OCI-M1 (cell line): ENCODE measurements around the gene DLL1.

Source experiments
- DNase-seq: peaks from one replicate; lab custom pipeline; 2025; lab: John Stamatoyannopoulos, UW

Gene DLL1

DNA sequence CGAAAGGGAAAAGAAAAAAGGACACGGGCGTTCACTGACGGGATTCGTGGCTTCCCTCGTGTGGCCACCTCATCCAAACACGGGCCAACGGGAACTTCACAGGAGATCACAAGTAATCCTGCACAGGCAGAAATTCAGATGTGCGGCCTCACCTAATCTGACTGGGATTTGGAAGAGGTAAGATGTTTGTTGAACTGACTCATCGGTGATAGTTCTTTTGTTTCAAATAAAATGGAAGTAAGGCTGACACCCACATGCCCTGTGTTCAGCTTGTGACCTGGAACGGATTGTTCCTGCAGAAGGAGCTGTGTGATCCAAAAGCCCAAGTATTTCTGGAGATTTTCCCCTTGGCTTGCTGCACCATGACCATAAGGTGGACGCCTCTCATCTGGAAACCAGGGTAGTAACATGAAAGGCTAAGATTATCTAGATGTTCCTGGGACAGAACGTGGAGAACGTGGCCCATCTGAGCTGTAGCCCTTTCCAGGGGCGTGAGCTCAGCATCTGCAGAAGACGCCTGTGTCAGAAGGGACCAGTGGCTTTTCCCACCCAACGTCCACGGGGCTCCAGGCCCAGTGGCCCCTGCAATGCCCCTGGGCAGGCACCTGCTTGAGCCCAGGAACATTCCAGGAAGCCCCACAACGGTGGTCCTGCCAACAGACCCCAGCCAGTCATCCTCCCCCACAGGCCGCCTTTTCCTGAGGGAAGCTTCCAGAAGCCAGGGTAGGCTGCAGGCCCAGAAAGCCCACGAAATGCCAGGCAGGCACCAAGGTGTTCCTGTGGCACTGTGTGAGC lies 39.7 kb downstream of the DLL1 start:
- no peak for DNase-seq

DNA sequence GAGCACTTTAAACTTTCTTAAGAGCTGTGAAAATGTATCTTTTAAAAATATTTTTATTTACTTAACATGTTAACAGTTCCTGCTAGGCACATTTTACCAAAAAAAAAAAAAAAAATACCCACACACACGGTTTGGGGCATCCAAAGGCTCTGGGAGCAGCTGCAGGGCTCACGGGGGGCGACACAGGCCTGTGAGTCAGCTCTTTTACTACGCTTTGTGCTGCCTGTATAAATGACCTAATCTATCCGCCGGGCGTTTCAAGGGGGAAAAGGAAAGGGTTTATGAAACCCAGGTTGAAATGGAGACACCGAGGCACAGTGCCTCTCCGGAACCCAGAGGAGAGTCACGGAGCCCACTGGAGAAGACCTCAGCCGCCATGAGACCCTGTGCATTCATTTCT lies 40.4 kb downstream of the DLL1 start:
- no peak for DNase-seq

DNA sequence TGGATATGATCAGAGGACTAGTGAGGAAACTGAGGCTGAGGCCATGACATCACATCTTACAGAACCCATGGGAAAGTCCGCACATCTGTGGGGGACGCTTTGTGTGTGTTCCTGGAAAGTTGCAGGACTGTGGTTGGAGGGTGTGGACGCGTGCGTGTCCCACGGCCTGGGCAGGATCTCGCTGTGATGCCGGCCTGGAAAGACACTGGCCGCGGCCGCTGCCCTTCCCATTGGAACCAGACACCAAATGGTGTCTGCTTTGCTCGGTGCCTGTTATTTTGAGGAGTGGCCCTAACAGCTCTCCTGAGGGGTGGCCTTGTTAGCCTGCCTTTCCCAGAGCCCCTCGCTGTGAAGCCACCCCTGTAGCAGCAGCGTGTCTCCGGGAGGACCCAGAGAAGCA lies 41.1 kb downstream of the DLL1 start:
- no peak for DNase-seq

DNA sequence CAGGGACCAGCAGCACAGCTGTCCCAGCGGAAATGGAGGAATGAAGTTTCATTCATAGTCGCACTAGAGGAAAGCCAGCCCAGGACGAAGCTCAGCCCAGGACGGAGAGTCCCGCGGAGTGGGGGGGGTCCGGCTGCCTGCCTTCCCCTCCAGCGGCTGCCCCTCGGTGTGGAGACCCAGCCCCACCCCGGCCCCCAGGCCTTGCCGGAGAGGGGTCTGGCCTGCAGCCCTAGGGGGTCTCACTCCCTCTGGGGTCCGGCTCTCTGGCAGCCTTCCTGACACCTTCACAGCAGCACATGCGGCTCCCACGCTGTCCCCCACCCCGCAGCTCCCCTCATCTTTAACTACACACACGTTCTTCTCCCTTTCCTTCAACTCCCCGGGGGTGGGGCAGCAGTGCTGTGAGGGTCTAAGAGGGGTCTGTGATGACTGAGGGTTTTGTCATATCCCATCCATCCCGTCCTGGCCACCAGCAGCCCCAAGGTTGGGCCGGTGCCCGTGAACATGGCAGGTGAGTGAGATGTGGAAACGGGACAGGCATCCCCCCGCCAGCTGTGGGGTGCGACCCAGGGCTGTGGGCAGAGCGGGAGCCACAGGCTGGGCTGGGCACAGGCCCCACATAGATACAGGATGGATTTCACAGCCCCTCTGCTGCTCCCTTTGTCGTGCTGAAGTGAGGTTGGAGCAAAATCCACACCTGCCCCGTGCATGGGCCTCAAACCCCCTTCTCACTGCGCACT lies 41.8 kb downstream of the DLL1 start:
- no peak for DNase-seq

DNA sequence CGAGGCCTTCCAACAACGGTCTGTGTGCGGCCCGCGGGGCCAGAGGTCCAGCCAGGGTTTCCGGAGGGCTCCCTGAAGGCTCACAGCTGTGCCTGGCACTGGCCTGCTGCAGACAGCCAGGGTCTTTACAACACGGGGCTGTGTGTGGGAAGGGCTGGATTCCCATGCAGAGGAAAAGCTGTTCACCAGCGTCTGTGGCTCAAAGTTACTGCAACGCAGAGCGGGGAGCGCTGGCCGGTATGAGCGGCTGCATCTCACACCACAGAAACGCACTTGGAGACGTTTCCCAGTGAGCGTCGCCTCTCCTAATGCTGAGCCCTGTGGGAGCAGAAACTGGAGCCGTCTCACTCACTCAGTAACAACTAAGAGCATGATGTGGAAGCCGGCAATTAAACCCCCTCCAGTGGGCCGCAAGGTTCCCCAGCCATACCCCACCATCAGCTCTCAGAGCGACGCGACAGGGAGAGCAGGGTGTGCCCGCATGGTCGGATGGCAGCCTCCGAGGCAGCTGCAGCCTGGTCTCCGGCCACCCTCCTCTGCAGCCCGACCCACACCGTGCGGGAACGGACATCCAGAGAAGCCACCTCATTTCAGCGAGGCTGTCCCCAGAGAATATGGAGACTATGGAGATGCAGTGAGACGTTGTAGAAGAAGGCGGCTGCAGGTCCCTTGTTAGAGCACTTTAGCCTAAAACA lies 42.6 kb downstream of the DLL1 start:
- no peak for DNase-seq

DNA sequence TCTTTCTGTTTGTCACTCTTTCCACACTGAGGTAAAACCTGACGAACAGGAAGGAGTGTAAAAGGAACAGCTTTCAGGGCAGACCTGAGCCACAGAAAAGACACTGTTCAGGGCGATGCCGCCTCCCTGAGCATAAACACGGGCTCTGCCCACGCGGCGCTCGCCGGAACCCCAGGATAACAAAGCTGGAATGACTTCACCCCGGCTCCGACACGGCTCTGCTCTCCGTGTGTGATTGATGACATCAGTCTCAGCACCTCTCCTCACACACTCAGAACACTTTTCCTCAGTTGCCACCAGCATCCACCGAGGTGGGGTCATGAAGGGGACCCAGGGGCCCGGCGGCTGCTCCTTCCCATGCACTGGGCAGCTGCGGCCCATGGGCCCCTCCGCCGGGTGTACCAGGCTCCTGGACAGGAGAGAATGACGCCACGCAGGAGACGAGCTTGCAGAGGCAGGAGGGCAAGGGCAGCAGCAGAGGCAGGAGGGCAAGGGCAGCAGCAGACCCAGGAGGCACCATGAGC lies 43.6 kb downstream of the DLL1 start:
- no peak for DNase-seq

DNA sequence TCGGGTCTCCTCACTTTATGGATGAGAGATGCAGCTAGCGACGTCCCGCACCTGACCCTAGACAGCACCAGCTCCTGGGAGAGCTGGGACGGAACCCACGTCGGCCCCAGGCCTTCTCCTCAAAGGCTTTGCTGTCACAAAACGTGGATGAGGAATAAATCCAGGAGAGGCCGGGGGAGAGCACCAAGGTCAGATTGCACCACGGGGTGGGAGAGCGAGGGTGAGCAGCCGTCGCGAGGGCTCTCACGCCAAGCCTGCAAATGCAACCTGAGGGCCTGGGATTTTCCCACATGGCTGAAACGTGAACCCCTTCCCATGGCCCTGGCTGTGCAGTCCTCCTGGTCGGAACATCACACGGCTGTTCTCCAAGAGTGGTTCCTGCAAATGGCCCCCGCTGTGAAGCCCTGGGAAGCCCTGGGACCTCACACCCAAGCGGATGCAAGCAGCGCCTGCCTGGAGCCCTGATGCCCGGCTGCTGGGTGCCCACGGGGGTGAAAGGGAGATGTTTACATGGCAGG lies 45.3 kb downstream of the DLL1 start:
- no peak for DNase-seq

DNA sequence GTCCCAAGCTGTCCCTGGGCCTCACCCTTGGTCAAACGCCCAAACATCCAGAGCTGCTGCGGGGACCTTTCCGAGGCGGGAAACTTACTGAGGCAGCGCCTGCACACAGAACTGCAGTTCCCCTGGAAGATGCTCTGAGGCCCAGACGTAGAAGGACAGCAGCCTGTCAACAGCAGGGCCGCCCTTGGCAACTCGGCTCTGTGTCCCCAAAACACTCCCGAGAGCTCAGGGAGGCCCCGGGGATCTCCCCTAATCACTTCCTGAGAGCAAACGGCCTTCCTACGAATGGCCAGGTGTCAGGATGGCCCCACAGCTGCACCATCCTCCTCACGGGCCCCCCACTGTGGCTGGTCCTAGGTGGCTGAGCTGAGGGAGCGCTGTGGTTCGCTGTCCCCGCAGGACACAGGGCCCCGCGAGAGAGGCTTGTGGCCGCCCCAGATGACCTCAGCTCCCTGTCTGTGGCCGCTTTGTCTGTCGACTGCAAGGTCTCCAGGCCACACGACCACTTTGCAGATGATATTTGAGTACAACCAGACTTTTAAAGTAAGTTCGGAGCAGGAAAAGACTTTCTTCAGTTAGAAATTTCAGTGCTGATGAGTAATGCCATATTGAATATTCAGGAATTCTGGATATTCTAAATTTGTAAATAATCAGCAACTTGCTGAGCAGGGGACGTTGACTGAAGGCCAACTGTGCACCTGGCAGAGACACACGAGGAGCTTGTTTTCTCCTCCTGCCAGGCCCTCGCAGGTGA lies 46.0 kb downstream of the DLL1 start:
- no peak for DNase-seq

DNA sequence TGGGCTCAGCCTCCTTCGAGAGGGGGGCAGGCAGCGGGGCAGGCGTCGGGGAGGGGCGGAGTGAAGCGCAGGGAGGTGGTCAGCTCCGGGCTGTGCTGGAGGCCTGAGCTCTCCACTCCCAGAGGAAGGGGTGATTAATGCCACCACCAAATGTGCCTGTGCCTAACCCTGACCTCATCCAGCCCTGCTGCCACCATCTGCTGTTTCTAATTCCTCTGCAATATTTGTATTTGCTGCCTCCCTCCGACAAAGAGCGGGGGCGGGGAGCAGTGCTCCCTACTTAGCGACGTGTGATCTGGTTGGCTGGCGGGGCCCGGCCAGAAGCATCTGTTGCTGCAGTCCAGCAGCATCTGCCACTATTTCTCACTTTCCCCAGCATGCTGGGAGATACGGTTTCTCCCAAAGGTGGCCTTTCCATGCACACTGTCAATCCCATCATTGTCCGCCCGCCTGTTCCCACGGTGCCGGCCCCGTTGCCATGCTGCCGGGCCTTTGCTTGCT lies 47.0 kb downstream of the DLL1 start:
- DNase-seq = no peak

DNA sequence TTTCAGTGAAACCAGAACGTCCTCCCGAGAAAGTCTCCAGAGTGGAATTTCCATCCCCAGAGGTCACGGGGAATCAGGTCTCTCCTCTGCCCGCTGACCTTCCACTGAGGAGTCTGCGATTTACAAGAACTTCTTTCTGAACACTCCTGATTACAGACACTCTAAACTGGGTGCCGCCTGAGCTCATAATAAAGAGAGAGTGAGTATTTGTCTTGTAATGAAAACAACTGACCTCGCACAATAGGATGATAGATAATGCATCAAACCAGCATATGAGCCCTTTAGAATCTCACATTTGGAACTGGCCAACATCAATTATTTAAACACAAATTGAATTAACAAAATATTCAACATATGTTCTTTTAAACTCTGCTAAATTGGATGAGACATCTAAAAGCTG lies 47.5 kb downstream of the DLL1 start:
- DNase-seq = no peak

DNA sequence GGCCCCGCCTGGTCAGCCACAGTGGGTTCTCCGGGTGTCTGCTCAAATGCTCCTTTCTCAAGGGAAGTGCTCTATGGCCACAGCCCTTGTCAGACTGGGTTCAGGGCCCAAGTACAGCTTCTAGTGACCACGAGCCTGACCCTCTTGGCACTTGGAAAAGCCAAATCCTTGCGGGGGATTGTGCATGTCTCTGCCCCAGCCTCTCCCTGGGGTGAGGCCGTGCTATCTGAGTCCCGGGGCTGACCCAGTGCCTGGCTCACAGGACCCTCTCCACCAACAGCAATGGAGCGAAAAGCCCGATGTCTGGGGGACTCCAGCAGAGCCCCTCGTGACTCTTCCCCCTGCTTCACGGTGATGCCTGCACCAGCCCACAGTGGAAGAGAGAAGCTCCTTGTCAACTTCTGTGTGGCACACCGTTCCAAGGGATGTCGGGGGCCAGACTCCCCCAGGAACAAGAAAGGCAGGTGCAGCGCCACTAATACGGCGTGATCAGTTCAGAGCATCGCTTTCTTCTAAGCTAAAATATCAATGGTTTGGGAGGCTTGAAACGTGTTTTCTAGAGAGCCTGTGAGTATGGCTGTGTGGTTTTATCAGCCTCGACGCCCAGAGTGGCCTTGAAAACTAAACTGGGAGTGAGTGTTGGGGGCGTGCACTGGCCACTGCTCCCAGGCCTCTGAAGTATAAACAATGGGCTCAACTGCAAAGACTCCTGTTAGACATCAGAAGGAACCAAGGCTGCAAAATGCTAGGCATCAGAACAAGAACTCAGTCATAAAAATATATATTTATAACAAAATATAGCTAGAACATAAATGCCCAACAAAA lies 51.9 kb downstream of the DLL1 start:
- DNase-seq = no peak

DNA sequence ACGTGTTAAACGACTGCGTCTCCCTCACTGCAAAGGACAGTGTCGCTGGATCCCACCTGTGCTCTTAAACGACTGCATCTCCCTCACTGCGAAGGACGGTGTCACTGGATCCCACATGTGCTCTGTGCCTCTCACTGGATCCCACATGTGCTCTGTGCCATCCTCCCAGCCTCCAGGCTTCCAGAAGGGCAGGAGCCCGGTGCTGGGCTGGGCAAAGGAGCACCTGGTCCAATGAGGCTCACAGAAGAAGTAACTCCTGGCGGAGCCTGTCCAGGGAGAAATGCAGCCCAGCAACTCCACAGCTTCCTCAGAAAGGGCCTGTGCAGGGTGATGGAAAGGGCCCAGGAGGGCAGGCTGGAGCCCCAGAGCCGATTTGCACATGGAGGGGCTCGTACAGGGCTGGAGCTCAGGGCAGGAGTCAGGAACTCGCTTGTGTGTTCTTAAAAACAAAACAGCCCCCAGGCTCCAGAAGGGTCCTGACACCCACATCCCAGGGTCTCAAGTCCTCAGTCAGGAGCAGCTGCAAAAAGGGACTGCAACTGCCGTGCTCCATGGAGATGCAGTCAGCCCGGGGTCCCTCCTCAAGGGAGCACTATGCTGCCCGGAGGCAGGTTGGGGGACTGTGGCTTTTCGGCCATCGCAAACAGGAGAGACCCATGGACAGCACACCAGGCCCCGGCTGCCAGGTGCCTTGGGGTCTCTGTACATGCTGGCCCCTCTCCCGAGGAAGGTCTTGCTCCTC lies 52.7 kb downstream of the DLL1 start:
- DNase-seq = no peak

DNA sequence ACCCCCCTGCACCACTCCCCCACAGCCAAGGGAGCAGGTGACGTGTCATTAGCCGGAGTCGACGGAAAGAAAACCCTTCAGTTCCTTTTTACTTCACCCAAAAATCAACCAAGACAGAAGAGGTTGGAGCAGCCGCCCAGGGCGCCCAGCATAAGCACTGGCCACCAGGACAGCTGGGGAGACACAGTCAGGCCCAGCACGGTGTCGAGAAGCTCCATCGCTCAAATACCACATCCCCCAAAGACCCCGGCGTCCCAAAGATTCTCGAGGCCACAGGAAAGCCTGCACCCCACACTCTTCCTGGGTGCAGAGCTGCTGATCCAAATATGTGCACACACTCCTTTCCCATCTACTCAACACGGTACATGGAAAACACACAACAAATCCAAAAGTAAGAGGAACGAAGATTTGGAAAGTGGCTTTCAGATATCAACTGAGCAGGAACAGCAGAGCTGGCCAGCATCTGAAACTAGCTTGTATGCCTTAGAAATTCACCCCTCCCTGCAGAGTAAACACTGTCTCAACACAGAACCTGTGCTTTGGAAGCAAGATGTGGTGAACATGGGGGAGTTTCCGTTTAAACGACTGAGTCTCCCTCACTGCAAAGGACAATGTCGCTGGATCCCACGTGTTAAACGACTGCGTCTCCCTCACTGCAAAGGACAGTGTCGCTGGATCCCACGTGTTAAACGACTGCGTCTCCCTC lies 54.6 kb downstream of the DLL1 start:
- DNase-seq = no peak

DNA sequence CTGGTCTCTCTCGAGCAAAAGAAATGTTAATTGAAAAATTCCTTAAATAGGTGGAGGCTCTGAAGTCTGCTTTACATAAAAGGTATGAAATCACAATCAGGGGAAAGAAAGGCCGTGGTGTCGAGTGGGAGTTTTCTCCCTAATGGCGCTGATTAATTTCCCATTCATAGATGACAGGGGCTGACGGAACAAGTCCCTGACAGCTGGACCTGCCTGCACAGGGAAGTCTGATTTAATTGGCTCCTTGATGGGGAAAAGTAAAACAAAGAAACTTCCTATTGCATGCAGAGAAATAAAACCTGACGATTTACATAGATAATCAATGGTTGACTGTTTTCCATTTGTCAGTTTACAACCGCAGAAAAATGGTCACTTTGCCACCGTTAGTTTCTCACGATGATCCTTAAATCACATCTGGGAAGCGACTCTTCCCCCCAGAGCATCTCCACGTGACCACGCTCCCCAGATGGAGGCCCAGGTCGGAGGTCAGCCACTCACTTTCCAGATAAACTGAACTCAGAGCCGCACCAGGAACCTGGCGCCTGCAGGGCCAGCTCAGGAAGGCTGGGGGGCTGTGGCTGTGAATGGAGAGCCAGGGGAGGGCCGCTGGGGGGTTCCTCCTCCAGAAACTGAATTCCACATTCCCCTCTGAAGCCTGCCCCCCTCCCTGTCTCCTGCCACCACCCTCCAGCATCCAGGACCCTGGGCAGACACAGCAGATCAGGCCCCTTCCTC lies 55.3 kb downstream of the DLL1 start:
- no peak for DNase-seq

DNA sequence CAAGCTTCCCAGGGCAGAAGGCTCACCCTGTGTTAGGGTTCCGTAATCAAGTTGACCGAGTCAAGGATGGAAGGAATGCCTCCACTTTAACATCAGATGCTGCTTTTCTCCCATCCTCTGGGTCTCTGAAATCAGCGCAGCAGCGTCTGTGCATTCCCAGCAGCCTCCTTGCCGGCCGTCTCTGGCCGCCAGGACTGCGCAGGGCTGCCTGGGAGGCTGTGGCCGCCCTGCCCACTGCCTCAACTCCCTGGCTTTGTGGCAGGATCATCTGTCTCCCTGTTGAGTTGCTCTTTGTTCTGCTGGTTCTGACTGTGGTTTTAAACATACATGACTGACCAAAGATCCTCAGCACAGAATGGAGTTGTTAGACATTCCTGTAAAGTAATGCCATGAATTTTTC lies 56.5 kb downstream of the DLL1 start:
- DNase-seq = no peak

DNA sequence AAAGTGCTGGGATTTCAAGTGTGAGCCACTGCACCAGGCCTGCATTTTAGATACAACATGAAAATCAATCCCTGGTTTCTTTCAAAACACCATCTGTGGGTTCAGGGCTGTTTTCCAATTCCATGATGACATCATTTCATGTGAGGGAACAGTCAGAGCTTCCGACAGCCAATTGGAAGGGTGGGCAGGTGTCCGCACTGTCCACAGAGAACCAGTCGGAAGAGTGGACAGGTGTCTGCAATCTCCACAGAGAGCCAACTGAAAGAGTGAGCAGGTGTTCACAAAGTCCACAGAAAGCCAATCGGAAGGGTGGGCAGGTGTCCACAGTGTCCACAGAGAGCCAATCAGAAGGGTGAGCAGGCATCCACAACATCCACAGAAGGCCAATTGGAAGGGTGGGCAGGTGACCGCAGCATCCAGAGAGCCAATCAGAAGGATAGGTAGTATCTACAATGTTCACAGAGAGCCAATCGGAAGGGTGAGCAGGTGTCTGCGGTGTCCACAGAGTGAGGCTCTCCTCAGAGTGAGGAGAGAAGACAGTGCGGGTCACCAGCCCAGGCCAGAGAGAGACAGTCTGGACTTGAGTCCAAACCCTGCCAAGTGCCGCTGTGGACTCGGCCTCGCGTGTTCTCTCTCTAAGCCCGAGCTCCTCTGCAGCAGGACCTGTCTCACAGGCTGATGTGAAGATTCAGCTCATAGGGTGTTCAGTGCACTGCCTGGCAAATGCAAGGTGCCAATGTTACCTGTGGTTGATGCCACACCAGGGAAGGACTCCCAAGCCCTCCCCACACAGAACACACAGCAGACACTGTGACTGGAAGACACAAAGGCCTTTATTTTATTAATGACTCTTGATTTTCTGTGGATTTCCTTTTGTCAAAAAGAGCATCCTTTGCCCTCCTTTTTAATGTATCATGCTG lies 57.3 kb downstream of the DLL1 start:
- DNase-seq = no peak
